Stomach (tissue), 9 donors: ENCODE data around the gene PKMYT1. TPM values are rescaled to one million over a fixed set of nuclear protein-coding genes. Genes with fewer than 3 reads are reported as not detected.

Source experiments
- DNase-seq, 2 donors: peaks; one replicate each; pipeline versions ENCODE4 v3.0.0 to v3.0.0-alpha.2; 2013 to 2019
- H3K27ac ChIP-seq, 5 donors: fragments of 200-600 bp in 4 of 5; sonication (generic) in 4 of 5; one replicate each; pipeline ENCODE4 v1.5.1; 2013 to 2019; ENCODE audit warnings: mild to moderate bottlenecking in 1 of 5, moderate library complexity in 1 of 5
- H3K27me3 ChIP-seq, 3 donors: fragments of 200-600 bp; sonication (generic); one replicate each; pipeline ENCODE4 v1.5.1; 2017 to 2019; ENCODE audit warnings: mixed run types in 1 of 3
- H3K36me3 ChIP-seq, 4 donors: fragments of 200-600 bp; sonication (generic); 1 replicate in 3 of 4; 2 replicates in 1 of 4; pipeline ENCODE4 v1.5.1; 2016 to 2019
- H3K4me1 ChIP-seq, 4 donors: fragments of 200-600 bp; sonication (generic); one replicate each; pipeline ENCODE4 v1.5.1; 2016 to 2019
- H3K4me3 ChIP-seq, 4 donors: fragments of 200-600 bp; sonication (generic) in 3 of 4; one replicate each; pipeline ENCODE4 v1.5.1; 2016 to 2019; ENCODE audit warnings: mild to moderate bottlenecking in 1 of 4
- H3K9me3 ChIP-seq, 4 donors: fragments of 200-600 bp; sonication (generic); one replicate each; pipeline ENCODE4 v1.5.1; 2016 to 2019
- EP300 ChIP-seq: sonication (generic); formaldehyde crosslinking; IDR thresholded peaks from one replicate; pipeline ENCODE4 v1.6.1; 2017; ENCODE audit warnings: antibody characterized with exemption
- POLR2A ChIP-seq, 4 donors: fragments of 450-650 bp; IDR thresholded peaks; one replicate each; pipeline ENCODE4 v1.6.1; 2016; ENCODE audit warnings: antibody characterized with exemption in 4 of 4, control low read depth in 2 of 4, mild to moderate bottlenecking in 1 of 4, moderate library complexity in 1 of 4
- POLR2AphosphoS5 ChIP-seq, 3 donors: sonication (generic); formaldehyde crosslinking; IDR thresholded peaks; one replicate each; pipeline ENCODE4 v1.6.1; 2016; ENCODE audit warnings: antibody characterized with exemption in 3 of 3
- WGBS, 5 donors: extraction: QIAGEN DNeasy Blood & Tissue Kit in 3 of 5; methylation state at CpG; one replicate each; pipeline versions ENCODE4 v1.1.5 to v1.1.7; 2013 to 2018; 5-methylcytosine and 5-hydroxymethylcytosine counted together
- intact Hi-C: fragments of 100-400 bp; cut with DNase I; formaldehyde crosslinking; loops from one replicate; pipeline ENCODE4 v1.15.1; 2023; ENCODE audit warnings: low total_unique reads
- polyA plus RNA-seq, 3 donors: library from polyadenylated mRNA; stranded (reverse); fragments of 200-250 nt; gene quantifications; one replicate each; pipeline ENCODE4 v1.2.3, GENCODE V29; 2013
- total RNA-seq, 5 donors: library from RNA; depleted of rRNA; stranded (reverse); fragments of >200 nt; gene quantifications; one replicate each; pipeline versions ENCODE4 v1.1.0 to v1.2.3, GENCODE V29; 2014 to 2016
- TF ChIP-seq, protein P1 (sequence below), 7 experiments: fragments of 450-650 bp in 4 of 7; fragments of 200-600 bp in 3 of 7; sonication (generic) in 3 of 7; IDR thresholded peaks; one replicate each; pipeline ENCODE4 v1.5.1; 2016 to 2019; ENCODE audit warnings: antibody characterized with exemption in 7 of 7, control low read depth in 2 of 7, mild to moderate bottlenecking in 1 of 7
- donor health status: healthy with polysubstance abuse.
- donor health status: Bipolar disorder and iron deficiency.
- donor health status: healthy.

Gene PKMYT1
- total and polyA plus RNA-seq, 8 donors: 1.8 to 19.3 (median 9.5) TPM

DNA sequence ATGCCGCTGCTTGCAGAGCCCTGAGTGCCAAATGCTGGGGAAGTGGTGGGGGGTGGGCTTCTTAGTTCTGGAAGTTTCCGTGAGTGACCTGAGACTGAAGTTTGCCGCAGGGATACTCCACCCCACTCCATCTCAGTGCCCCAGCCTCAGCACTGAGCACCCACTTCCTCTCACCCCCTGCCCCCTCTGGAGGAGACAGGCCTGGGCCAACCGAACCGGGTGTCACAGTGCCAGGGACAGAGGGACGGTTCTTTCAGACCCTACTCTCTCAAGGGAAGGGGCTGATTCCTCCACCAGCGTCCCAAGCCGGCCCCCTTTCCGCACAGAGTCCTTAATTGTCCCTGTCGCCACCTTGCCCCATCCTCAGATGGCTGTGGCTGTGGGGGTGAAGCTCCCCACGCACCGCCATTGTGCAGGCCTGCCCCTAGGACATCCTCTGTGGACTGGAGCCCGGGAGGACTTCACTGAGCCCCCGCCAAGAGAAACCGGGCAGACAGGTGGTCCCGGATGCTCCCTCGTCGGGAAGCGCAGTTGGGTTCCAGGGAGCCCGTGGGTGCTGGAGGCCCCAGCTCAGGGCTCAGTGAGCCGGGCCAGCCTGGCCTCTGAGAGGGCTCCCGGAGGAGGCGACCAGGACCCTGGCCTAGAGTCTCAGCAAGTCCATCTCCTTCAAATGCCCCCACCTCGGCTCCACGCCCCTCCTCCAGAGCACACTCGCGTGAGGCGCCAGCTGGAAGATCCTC is 17.7 kb downstream of the PKMYT1 start:
- no peak overlapping the region for H3K27ac ChIP-seq
- no peak for DNase-seq
- H3K4me3 ChIP-seq: no peak overlapping the region
- peaks cover 36 to 98% (median 67%) of the 10 kb centered on the region in 3 donors for H3K27me3 ChIP-seq
- TF ChIP-seq POLR2A (IDR thresholded peaks at IDR 0.05) (no peak), EP300 (no peak), POLR2AphosphoS5 (IDR thresholded peaks at IDR 0.05) (no peak)
- TF ChIP-seq, protein P1, sequence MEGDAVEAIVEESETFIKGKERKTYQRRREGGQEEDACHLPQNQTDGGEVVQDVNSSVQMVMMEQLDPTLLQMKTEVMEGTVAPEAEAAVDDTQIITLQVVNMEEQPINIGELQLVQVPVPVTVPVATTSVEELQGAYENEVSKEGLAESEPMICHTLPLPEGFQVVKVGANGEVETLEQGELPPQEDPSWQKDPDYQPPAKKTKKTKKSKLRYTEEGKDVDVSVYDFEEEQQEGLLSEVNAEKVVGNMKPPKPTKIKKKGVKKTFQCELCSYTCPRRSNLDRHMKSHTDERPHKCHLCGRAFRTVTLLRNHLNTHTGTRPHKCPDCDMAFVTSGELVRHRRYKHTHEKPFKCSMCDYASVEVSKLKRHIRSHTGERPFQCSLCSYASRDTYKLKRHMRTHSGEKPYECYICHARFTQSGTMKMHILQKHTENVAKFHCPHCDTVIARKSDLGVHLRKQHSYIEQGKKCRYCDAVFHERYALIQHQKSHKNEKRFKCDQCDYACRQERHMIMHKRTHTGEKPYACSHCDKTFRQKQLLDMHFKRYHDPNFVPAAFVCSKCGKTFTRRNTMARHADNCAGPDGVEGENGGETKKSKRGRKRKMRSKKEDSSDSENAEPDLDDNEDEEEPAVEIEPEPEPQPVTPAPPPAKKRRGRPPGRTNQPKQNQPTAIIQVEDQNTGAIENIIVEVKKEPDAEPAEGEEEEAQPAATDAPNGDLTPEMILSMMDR (IDR thresholded peaks at IDR 0.05): no peak
- no peaks in the 10 kb centered on the region for H3K9me3 ChIP-seq
- WGBS, 5 donors: 25 to 33% (median 26%) methylated on average over 7 to 28 of the region's 28 CpGs
- peaks cover 37 to 58% (median 43%) of the 10 kb centered on the region in 4 donors for H3K4me1 ChIP-seq
- no peaks in the 10 kb centered on the region for H3K36me3 ChIP-seq
- intact Hi-C loops: no loop called here

DNA sequence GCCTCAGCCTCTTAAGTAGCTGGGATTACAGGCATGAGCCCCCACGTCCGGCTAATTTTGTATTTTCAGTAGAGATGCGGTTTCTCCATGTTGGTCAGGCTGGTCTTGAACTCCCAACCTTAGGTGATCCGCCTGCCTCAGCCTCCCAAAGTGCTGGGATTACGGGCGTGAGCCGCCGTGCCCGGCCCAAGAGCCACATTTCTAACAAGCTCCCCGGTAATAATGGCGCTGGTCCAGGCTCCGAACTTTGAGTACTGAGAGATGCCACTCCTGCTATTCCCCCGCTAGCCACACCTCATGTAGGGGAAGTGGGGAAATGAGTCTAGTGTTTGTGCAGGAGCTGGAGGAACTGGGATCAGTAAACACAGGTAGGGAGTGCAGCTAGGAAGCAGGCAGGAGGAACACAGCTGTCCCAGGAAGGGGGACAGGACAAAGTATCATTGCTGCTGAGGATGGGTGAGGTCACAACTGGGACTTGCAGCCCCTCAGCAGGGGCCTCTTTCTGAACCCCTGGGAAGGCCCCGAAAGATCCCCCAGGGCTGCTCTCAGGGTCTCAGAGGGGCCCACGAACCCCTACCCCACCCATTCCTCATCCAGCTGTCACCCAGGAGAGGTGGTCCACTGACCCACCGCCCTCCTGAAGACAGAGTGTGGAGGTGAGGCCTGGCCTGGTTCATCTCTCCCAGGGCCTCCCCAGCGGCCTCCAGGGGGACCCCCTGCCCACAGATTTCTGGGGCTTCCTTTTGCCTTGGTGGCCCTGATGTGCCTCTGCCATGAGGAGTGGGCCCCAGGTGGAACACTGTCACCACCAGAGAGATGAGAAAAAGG is 19.8 kb downstream of the PKMYT1 start:
- peaks cover 33 to 98% (median 60%) of the 10 kb centered on the region in 3 donors for H3K27me3 ChIP-seq
- H3K27ac ChIP-seq: no peak overlapping the region
- intact Hi-C loops: no loop called here
- 64 to 66% (median 65%) methylated on average over 11 to 17 of the region's 17 CpGs for WGBS, 5 donors
- peaks cover 27 to 37% (median 30%) of the 10 kb centered on the region in 4 donors for H3K4me1 ChIP-seq
- H3K4me3 ChIP-seq: no peak overlapping the region
- H3K36me3 ChIP-seq: no peaks in the 10 kb centered on the region
- no peaks in the 10 kb centered on the region for H3K9me3 ChIP-seq
- TF ChIP-seq, protein P1 (IDR thresholded peaks at IDR 0.05): no peak
- TF ChIP-seq EP300: no peak
- no peak for TF ChIP-seq POLR2AphosphoS5 (IDR thresholded peaks at IDR 0.05)
- TF ChIP-seq POLR2A (IDR thresholded peaks at IDR 0.05): no peak
- DNase-seq: no peak

DNA sequence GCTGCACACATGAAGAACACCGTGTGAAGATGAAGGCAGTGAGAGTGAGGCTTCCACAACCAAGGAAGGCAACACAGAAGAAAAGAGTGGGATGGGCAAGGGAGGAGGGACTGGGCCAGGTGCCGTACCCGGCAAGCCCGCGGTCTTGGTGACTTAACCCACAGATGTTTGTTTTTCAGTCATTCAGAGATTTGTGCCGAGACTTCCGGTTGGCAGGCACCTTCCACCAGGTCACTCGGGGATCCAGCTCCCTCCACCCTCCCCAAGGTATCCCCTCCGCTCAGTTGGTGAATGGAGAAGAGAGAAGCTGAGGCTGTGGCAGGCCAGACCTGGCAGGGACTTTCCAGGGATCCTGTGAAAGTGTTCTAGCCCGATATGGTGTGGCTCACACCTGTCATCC is 21.0 kb downstream of the PKMYT1 start:
- TF ChIP-seq EP300 (no peak), POLR2AphosphoS5 (IDR thresholded peaks at IDR 0.05) (no peak), POLR2A (IDR thresholded peaks at IDR 0.05) (no peak)
- TF ChIP-seq, protein P1 (IDR thresholded peaks at IDR 0.05): no peak
- H3K9me3 ChIP-seq: no peaks in the 10 kb centered on the region
- H3K4me3 ChIP-seq: no peak overlapping the region
- WGBS, 5 donors: 22 to 48% (median 38%) methylated on average over 10 of the region's 10 CpGs
- no peaks in the 10 kb centered on the region for H3K36me3 ChIP-seq
- peaks cover 23 to 98% (median 60%) of the 10 kb centered on the region in 3 donors for H3K27me3 ChIP-seq
- H3K4me1 ChIP-seq: peaks cover 16 to 25% (median 18%) of the 10 kb centered on the region in 4 donors
- intact Hi-C loops: no loop called here
- H3K27ac ChIP-seq: no peak overlapping the region
- DNase-seq: peak in 1 of 2 donors; percentile 48

DNA sequence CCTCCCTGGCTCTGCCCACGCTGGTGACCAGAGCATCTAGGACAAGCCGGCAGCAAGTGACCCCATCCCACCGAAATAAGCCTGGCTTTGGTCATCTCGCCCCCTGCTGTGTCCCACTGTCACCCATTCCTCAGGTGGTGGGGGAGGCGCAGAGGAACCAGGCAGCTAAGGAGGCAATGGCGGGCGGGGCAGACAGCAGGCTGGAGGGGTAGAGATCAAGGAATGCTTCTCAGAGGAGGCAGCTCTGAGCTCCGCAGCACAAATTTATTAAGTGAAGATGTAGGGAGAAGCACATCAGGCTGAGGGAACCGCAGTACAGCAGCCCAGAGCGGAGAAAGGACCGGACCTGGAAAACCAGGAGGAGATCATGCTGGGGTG is 23.7 kb downstream of the PKMYT1 start:
- H3K9me3 ChIP-seq: no peaks in the 10 kb centered on the region
- intact Hi-C loops: no loop called here
- no peak for DNase-seq
- TF ChIP-seq POLR2A (IDR thresholded peaks at IDR 0.05): no peak
- TF ChIP-seq, protein P1 (IDR thresholded peaks at IDR 0.05): no peak
- no peak for TF ChIP-seq EP300
- no peak for TF ChIP-seq POLR2AphosphoS5 (IDR thresholded peaks at IDR 0.05)
- peaks cover 6 to 76% (median 41%) of the 10 kb centered on the region in 3 donors for H3K27me3 ChIP-seq
- whole genome bisulfite sequencing, 5 donors: 85 to 91% (median 86%) methylated on average over 9 to 11 of the region's 11 CpGs
- no peak overlapping the region for H3K4me3 ChIP-seq
- H3K4me1 ChIP-seq: peaks cover 0 to 8% (median 0%) of the 10 kb centered on the region in 4 donors
- no peaks in the 10 kb centered on the region for H3K36me3 ChIP-seq
- H3K27ac ChIP-seq: no peak overlapping the region
